Stromal cell of bone marrow (primary cell): ENCODE measurements around the gene DRGX.

Source experiments
- DNase-seq: peaks from one replicate; pipeline ENCODE4 v3.0.0-alpha.2; 2012; ENCODE audit warnings: low read depth

Gene DRGX

GRCh38 chr10:49338604-49339003 lies 57.3 kb downstream of the DRGX start:
- DNase-seq: no peak

GRCh38 chr10:49335364-49335972 lies 60.4 kb downstream of the DRGX start:
- no peak for DNase-seq

- no peak for DNase-seq
These were observed 60.9 kb downstream of the DRGX start for GRCh38 chr10:49334964-49335363.

- no peak for DNase-seq
These were observed 62.7 kb downstream of the DRGX start for GRCh38 chr10:49333192-49333591.

- no peak for DNase-seq
These were observed 63.1 kb downstream of the DRGX start for GRCh38 chr10:49332768-49333167.

GRCh38 chr10:49332333-49332732 lies 63.6 kb downstream of the DRGX start:
- no peak for DNase-seq

GRCh38 chr10:49331431-49331830 lies 64.5 kb downstream of the DRGX start:
- no peak for DNase-seq

GRCh38 chr10:49330127-49330665 lies 65.7 kb downstream of the DRGX start:
- no peak for DNase-seq

- DNase-seq: no peak
These were observed 66.8 kb downstream of the DRGX start for GRCh38 chr10:49329146-49329505.

GRCh38 chr10:49328401-49329145 lies 67.3 kb downstream of the DRGX start:
- no peak for DNase-seq

- DNase-seq: no peak
These were observed 68.7 kb downstream of the DRGX start for GRCh38 chr10:49327036-49327813.

GRCh38 chr10:49325916-49326783 lies 69.7 kb downstream of the DRGX start:
- no peak for DNase-seq

GRCh38 chr10:49325131-49325915 lies 70.6 kb downstream of the DRGX start:
- DNase-seq: no peak

- no peak for DNase-seq
These were observed 71.2 kb downstream of the DRGX start for GRCh38 chr10:49324711-49325110.

- no peak for DNase-seq
These were observed 72.0 kb downstream of the DRGX start for GRCh38 chr10:49323896-49324270.

- no peak for DNase-seq
These were observed 72.6 kb downstream of the DRGX start for GRCh38 chr10:49323171-49323895.

- DNase-seq: no peak
These were observed 73.3 kb downstream of the DRGX start for GRCh38 chr10:49322371-49323170.

GRCh38 chr10:49321021-49321420 lies 74.9 kb downstream of the DRGX start:
- DNase-seq: no peak

- DNase-seq: no peak
These were observed 75.7 kb downstream of the DRGX start for GRCh38 chr10:49320191-49320590.

GRCh38 chr10:49319206-49319605 lies 76.7 kb downstream of the DRGX start:
- no peak for DNase-seq
